Lung (tissue), 12 donors: ENCODE measurements around the gene CLP1. TPM values are rescaled to one million over a fixed set of nuclear protein-coding genes. Genes with fewer than 3 reads are reported as not detected.

Experiments used
- ATAC-seq: fragments of 200-7000 bp; cut with Tn5 transposase; one replicate; pipeline ENCODE4 v1.9.1; 2020; ENCODE audit warnings: moderate number of reproducible peaks; ENCODE audit not compliant: insufficient read depth, low FRiP score
- DNase-seq, 3 donors: peaks; one replicate each; pipeline ENCODE4 v3.0.0-alpha.2; 2013 to 2017
- H3K27ac ChIP-seq, 2 donors: one replicate each; pipeline ENCODE4 v1.5.1; 2013; ENCODE audit warnings: mild to moderate bottlenecking in 2 of 2, moderate library complexity in 2 of 2, control low read depth in 1 of 2, inconsistent platforms in 1 of 2, low read depth in 1 of 2, low read length in 1 of 2
- H3K27me3 ChIP-seq, 3 donors: one replicate each; pipeline ENCODE4 v1.5.1; 2013; ENCODE audit warnings: low read length in 2 of 3; ENCODE audit not compliant: control insufficient read depth in 3 of 3, insufficient read depth in 3 of 3
- H3K36me3 ChIP-seq, 4 donors: one replicate each; pipeline ENCODE4 v1.5.1; 2013; ENCODE audit warnings: low read length in 4 of 4, mild to moderate bottlenecking in 1 of 4, moderate library complexity in 1 of 4; ENCODE audit not compliant: control insufficient read depth in 4 of 4, insufficient read depth in 4 of 4
- H3K4me1 ChIP-seq, 5 donors: one replicate each; pipeline ENCODE4 v1.5.1; 2013; ENCODE audit warnings: low read length in 5 of 5, mild to moderate bottlenecking in 2 of 5, moderate library complexity in 1 of 5; ENCODE audit not compliant: control insufficient read depth in 5 of 5, insufficient read depth in 5 of 5
- H3K4me3 ChIP-seq: one replicate; pipeline ENCODE4 v1.5.1; 2013; ENCODE audit warnings: mild to moderate bottlenecking, control low read depth, moderate library complexity
- H3K9ac ChIP-seq, 2 donors: one replicate each; pipeline ENCODE4 v1.5.1; 2013; ENCODE audit warnings: low read length in 2 of 2, control low read depth in 1 of 2; ENCODE audit not compliant: insufficient read depth in 1 of 2
- H3K9me3 ChIP-seq, 4 donors: one replicate each; pipeline ENCODE4 v1.5.1; 2013; ENCODE audit warnings: low read length in 3 of 4, mild to moderate bottlenecking in 1 of 4, moderate library complexity in 1 of 4; ENCODE audit not compliant: control insufficient read depth in 4 of 4, insufficient read depth in 3 of 4
- WGBS, 2 donors: extraction: QIAGEN DNeasy Blood & Tissue Kit; methylation state at CpG; one replicate each; pipeline ENCODE4 v1.1.7; 2013; 5-methylcytosine and 5-hydroxymethylcytosine counted together
- polyA plus RNA-seq, 2 donors: library from polyadenylated mRNA; stranded (reverse); fragments of 200-250 nt; gene quantifications; one replicate each; pipeline ENCODE4 v1.2.1, GENCODE V29; 2013
- total RNA-seq, 2 donors: library from RNA; depleted of rRNA in 1 of 2; stranded (reverse); fragments of >200 nt in 1 of 2; gene quantifications; one replicate each; pipeline ENCODE4 v1.2.1, GENCODE V29; 2014 to 2021
- TF ChIP-seq, protein P1 (sequence below): IDR thresholded peaks from 2 replicates; pipeline ENCODE4 v1.5.1; 2012; ENCODE audit warnings: mild to moderate bottlenecking; ENCODE audit errors: control extremely low read depth, extremely low read depth
- donor health status: control.
- donor health status: control.
- donor health status: Bipolar disorder and iron deficiency.
- donor health status: healthy.
- donor health status: DM: yes; HTN: yes; CAD: no.

CLP1 gene
- total and polyA plus RNA-seq, 4 donors: 6.5 to 16.6 (median 9.7) TPM

DNA sequence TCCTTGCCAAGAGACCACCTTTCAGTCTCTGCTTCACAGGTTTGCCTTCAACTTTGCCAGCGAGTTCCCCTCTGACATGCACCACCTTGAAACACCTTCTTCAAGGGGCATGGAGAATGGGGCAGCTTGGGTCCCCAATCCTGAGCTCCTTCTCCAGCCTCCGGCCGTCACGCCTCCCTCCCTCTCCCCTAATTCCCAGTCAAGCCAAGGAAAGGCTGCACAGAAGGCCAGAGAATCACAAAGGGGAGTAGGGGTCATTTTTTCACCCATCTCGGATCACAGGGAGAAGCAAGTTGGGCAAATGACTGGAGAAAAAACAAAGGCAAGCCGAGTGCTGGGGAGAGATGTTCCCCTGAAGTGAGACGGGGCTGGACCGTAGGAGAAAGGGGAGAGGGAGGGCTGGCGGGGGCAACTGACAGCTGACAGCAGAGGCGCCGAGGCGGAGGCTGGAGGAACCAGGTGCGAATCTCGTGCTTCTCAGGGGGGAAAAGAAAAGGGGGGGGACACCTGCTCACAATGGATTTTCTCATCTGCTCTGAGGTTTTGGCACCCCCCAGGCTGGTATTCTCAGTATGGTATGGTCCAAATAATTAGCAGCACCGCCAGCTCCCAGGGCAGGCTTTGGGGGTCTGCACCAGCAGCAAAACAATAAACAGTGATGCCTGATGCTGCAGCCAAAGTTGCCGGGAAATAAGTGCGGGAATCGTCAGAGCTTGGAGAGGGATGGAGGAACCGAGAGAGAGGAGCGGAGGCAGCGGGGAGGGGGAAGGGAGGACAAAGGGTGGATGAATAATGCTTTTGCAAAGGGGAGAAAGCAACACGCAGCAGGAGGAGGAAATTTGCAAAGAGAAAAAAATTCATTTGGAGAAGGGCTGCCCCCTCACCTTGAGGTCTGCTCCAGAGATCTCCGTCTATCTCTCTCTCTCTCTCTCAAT lies 8.5 kb upstream of the CLP1 start:
- H3K9me3 ChIP-seq: peaks cover 0 to 2% (median 0%) of the 10 kb centered on the region in 4 donors
- DNase-seq (peak in 2 of 3 donors; percentile 59 to 65), ATAC-seq (no peak)
- H3K27me3 ChIP-seq: no peaks in the 10 kb centered on the region
- peaks cover 0 to 63% (median 30%) of the 10 kb centered on the region in 5 donors for H3K4me1 ChIP-seq
- no peaks in the 10 kb centered on the region for H3K36me3 ChIP-seq
- WGBS, 2 donors: 4% methylated on average over 23 of the region's 23 CpGs
- peak overlapping the region in 1 of 2 donors; percentile 34 for H3K9ac ChIP-seq
- TF ChIP-seq, protein P1, sequence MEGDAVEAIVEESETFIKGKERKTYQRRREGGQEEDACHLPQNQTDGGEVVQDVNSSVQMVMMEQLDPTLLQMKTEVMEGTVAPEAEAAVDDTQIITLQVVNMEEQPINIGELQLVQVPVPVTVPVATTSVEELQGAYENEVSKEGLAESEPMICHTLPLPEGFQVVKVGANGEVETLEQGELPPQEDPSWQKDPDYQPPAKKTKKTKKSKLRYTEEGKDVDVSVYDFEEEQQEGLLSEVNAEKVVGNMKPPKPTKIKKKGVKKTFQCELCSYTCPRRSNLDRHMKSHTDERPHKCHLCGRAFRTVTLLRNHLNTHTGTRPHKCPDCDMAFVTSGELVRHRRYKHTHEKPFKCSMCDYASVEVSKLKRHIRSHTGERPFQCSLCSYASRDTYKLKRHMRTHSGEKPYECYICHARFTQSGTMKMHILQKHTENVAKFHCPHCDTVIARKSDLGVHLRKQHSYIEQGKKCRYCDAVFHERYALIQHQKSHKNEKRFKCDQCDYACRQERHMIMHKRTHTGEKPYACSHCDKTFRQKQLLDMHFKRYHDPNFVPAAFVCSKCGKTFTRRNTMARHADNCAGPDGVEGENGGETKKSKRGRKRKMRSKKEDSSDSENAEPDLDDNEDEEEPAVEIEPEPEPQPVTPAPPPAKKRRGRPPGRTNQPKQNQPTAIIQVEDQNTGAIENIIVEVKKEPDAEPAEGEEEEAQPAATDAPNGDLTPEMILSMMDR: no peak
- H3K4me3 ChIP-seq: no peak overlapping the region
- no peak overlapping the region for H3K27ac ChIP-seq

DNA sequence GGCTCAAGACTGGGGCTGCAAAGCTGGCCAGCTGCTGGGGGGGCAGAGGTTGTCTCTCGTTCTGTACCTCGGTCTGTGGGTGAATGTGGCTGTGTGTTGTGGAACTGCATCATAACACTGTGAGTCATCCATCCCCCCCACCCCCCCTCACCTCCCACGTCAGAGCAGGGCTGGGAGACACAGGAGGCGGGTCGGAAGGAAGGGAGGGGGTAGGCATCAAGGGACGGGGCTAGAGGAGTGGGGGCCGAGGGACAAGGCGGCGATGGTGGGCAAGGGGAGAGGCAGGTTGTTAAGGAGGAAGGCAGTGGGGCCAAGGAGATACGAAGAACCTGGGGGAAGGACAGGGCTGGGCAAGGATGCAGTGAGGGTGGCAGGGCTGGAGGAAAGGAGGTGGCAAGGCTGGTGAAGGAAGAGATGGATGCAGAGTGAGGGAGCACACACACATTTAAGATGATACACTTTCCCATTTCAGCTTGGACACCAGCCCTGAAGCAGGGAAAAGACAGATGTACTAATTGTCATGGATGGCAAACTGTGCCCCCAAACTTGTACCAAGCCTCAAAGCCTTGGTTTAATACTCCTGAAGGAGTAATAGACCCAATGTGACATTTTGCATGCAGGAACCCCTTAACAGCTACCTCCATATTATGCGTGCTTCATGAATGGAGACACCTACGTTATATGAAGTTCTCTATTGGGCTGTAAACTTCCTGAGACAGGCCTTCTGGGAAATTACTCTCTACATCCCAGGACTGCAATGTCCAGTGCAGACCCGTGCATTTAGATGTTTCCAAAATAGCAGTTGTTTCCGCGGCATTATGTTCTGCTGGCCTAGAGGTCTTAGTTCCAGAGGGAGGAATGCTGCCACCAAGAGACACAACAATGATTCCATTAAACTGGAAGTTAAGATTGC lies 7.5 kb upstream of the CLP1 start, which contains the start of gene YPEL4:
TSS of gene YPEL4 (minus strand) at position 87 of the 913 bp plus-strand sequence. CDS start 2,805 bp downstream, outside the sequence.
- H3K36me3 ChIP-seq: no peaks in the 10 kb centered on the region
- H3K27ac ChIP-seq: no peak within 1 kb of the TSS
- no peak within 1 kb of the TSS for H3K4me3 ChIP-seq
- peaks cover 0 to 2% (median 0%) of the 10 kb centered on the region in 4 donors for H3K9me3 ChIP-seq
- peak; percentile 73 to 86 (median 74) for DNase-seq
- H3K4me1 ChIP-seq: peaks cover 0 to 53% (median 30%) of the 10 kb centered on the region in 5 donors
- WGBS, 2 donors: 14 to 16% methylated on average over 15 of the region's 15 CpGs
- H3K9ac ChIP-seq: peak within 1 kb of the TSS in 1 of 2 donors; percentile 34
- no peaks in the 10 kb centered on the region for H3K27me3 ChIP-seq
- TF ChIP-seq, protein P1: no peak
- ATAC-seq: peak; percentile 68

DNA sequence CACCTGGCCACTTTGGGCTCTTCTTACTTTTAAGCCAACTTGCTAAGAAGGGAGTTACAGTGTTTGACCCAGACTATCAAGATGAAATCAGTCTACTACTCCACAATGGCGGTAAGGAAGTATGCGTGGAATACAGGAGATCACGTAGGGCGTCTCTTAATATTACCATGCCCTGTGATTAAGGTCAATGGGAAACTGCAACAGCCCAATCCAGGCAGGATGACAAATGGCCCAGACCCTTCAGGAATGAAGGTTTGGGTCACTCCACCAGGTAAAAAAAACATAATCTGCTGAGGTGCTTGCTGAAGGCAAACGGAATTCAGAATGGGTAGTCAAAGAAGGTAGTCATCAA lies 6.8 kb upstream of the CLP1 start:
- Histone ChIP-seq H3K4me3 (no peak overlapping the region), H3K27me3 (no peaks in the 10 kb centered on the region), H3K36me3 (no peaks in the 10 kb centered on the region), H3K9me3 (peaks cover 0 to 2% (median 0%) of the 10 kb centered on the region in 4 donors), H3K4me1 (peaks cover 0 to 49% (median 27%) of the 10 kb centered on the region in 5 donors), H3K27ac (no peak overlapping the region), H3K9ac (no peak overlapping the region)
- TF ChIP-seq, protein P1: no peak
- 69 to 70% methylated on average over 5 of the region's 5 CpGs for WGBS, 2 donors
- no peak for ATAC-seq
- peak in 1 of 3 donors; percentile 22 for DNase-seq
